ENCODE results near the gene HELZ2. TPM values are rescaled to one million over a fixed set of nuclear protein-coding genes. Genes with fewer than 3 reads are reported as not detected.

HELZ2 gene
- total RNA-seq, 1 donor from 2014 or later: 58.1 TPM

DNA sequence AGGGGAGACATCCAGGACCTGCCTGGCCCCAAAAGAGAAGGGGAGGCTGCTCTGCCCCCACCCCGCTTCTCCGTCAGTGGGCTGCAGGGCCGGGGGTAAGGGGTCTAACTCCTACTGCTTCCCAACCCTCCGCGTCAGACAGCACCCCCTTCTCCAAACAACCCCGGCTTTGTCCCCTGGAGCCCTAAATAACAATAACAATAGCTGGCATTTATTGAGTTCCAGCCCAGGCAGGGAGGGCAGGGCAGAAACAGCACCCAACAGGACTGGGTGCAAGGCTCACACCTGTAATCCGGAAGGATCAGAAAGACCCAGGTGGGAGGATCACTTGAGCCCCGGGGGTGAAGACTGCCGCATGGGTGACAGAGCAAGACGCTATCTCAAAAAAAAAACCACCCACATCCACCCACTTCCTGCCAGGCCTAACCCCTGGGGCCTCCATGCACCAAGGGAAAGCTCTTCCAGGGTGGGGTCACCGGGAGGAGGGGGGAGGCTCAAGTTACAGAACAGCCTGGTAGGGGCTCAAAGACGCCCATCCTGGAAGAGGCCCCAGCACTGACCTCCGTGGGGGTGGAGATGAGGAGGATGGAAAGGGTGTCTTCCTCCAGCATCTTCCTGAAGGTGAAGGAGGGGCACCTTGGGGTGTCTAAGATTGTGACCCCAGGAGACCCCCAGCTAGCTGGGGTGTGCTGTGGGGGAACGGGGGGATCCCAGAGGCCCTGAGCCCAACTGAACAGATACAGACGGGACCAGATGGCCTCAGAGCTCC, 21.4 kb downstream of the HELZ2 start:
- Histone ChIP-seq H3K9me3 (no peaks in the 10 kb centered on the region), H3K4me3 (peak overlapping the region in 1 of 2 donors; percentile 42), H3K4me1 (peaks cover 3 to 6% of the 10 kb centered on the region in 2 donors), H3K27ac (no peak overlapping the region), H3K36me3 (no peaks in the 10 kb centered on the region), H3K27me3 (no peaks in the 10 kb centered on the region)
- intact Hi-C loops (cut with DNase I): no loop called here
- no peak for DNase-seq (ENCODE audit: low spot score in 2 of 2)
- TF ChIP-seq, protein P1, sequence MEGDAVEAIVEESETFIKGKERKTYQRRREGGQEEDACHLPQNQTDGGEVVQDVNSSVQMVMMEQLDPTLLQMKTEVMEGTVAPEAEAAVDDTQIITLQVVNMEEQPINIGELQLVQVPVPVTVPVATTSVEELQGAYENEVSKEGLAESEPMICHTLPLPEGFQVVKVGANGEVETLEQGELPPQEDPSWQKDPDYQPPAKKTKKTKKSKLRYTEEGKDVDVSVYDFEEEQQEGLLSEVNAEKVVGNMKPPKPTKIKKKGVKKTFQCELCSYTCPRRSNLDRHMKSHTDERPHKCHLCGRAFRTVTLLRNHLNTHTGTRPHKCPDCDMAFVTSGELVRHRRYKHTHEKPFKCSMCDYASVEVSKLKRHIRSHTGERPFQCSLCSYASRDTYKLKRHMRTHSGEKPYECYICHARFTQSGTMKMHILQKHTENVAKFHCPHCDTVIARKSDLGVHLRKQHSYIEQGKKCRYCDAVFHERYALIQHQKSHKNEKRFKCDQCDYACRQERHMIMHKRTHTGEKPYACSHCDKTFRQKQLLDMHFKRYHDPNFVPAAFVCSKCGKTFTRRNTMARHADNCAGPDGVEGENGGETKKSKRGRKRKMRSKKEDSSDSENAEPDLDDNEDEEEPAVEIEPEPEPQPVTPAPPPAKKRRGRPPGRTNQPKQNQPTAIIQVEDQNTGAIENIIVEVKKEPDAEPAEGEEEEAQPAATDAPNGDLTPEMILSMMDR (IDR thresholded peaks at IDR 0.05): no peak

GRCh38 chr20:63551068-63551467, 23.0 kb downstream of the HELZ2 start:
- Histone ChIP-seq H3K4me1 (peaks cover 3 to 6% of the 10 kb centered on the region in 2 donors), H3K9me3 (no peaks in the 10 kb centered on the region), H3K27ac (no peak overlapping the region), H3K36me3 (no peaks in the 10 kb centered on the region), H3K27me3 (no peaks in the 10 kb centered on the region), H3K4me3 (no peak overlapping the region)
- DNase-seq (ENCODE audit: low spot score in 2 of 2): no peak
- intact Hi-C loops (cut with DNase I): no loop called here
- TF ChIP-seq, protein P1 (IDR thresholded peaks at IDR 0.05): no peak

DNA sequence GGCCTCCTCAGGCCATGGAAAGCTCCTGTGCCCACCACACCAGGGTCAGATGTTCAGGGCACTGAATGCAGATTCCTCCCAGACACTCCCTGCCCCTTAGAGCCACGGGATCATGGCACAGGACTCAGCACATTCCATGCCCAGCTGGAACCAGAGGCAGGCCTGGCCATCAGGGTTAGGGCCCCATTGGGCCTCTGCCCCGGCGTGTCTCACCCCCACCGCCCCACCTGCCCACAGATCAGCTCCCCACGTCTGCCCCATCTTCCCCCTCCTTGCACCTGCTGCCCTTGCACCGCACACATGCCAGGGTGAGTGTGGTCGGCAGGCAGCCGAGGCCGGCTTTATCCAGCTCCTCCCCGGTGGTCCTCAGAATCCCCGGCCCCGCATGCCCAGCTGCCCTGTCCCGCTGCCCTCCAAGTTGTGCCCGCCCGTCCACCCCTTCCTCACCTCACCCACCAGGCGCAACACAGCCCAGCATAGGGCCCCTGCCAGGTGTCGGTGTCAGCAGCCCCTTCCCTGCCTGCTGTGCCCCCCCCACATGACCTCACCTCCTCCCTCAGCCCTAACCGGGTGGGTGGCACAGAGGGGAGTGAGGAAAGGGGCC, 24.3 kb downstream of the HELZ2 start:
- Histone ChIP-seq H3K27me3 (no peaks in the 10 kb centered on the region), H3K4me3 (no peak overlapping the region), H3K4me1 (peaks cover 3 to 6% of the 10 kb centered on the region in 2 donors), H3K36me3 (no peaks in the 10 kb centered on the region), H3K27ac (no peak overlapping the region), H3K9me3 (no peaks in the 10 kb centered on the region)
- TF ChIP-seq, protein P1 (IDR thresholded peaks at IDR 0.05): no peak
- no peak for DNase-seq (ENCODE audit: low spot score in 2 of 2)
- intact Hi-C loops (cut with DNase I): no loop called here

- DNase-seq (ENCODE audit: low spot score in 2 of 2): no peak
- Histone ChIP-seq H3K4me3 (no peak overlapping the region), H3K36me3 (no peaks in the 10 kb centered on the region), H3K27me3 (no peaks in the 10 kb centered on the region), H3K27ac (no peak overlapping the region), H3K9me3 (no peaks in the 10 kb centered on the region), H3K4me1 (peaks cover 2 to 5% of the 10 kb centered on the region in 2 donors)
- intact Hi-C loops (cut with DNase I): no loop called here
- TF ChIP-seq, protein P1 (IDR thresholded peaks at IDR 0.05): no peak
Observed at GRCh38 chr20:63549019-63549418, 25.0 kb downstream of the HELZ2 start.

GRCh38 chr20:63548542-63548941, 25.5 kb downstream of the HELZ2 start:
- Histone ChIP-seq H3K4me1 (peaks cover 0 to under 1% of the 10 kb centered on the region in 2 donors), H3K27ac (no peak overlapping the region), H3K4me3 (no peak overlapping the region), H3K27me3 (no peaks in the 10 kb centered on the region), H3K36me3 (no peaks in the 10 kb centered on the region), H3K9me3 (no peaks in the 10 kb centered on the region)
- TF ChIP-seq, protein P1 (IDR thresholded peaks at IDR 0.05): no peak
- no peak for DNase-seq (ENCODE audit: low spot score in 2 of 2)
- intact Hi-C loops (cut with DNase I): no loop called here

All from ascending aorta (tissue), 2 donors.